Measurements from ENCODE around the gene BEND3. TPM values are rescaled to one million over a fixed set of nuclear protein-coding genes. Genes with fewer than 3 reads are reported as not detected.

Gene BEND3
- total RNA-seq, 6 donors from 2014 or later: 2.1 to 5.8 (median 3.1) TPM

DNA sequence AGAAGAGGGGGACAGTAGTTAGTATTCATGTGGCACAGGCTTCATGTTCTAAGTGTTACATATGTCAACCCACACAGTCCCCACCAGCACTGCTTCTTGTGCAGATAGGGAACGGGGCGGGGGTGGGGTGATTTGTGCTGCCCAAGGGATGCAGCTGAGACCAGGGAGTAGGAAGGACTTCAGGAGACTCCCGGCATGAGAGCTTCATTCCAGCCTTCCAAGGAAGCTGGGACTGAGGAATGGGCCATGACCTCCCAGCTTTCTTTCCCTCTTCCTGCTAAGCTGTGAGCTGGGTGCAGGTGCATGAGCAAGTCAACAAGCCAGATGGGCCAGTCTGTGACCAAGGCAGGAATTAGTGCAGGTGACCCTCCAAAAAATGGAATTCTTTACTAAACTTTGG is 9.2 kb downstream of the BEND3 start:
- WGBS, 2 donors: 95 to 96% methylated on average over 2 to 3 of the region's 3 CpGs
- H3K4me1 ChIP-seq: no peaks in the 10 kb centered on the region

DNA sequence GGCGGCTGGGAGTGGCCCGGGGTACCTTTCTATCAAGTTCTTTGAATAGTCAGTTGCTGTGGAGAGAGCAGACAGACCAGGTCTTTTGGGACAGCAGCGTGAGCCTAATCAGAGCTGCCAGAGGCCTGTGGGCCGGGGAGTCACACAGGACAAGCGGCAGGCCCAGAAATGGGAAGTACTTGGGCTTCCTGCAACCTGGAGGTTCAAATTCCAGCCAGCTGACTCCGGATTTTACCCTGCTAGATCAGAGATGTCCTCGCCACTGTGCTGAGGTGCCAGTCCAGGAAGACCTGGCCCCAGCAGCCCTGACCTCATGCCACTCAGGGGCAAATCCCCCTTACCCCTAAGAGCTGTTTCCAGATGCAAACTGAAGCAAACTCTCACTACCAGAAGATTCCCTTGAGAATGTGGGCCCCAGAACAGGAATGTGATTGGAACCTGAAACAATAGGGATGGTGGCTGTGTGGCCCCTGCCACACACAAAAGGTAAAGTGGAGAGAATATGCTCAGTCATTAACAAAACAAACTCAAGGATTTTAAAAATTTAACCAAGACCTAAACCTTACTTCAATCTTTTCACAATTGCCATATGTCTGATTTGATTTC is 9.7 kb downstream of the BEND3 start:
- Histone ChIP-seq H3K27ac (no peak overlapping the region), H3K4me1 (no peaks in the 10 kb centered on the region), H3K27me3 (no peaks in the 10 kb centered on the region), H3K36me3 (no peaks in the 10 kb centered on the region), H3K4me3 (no peak overlapping the region), H3K9me3 (no peaks in the 10 kb centered on the region)
- no peak for DNase-seq
- WGBS, 2 donors: 75 to 87% methylated on average over 7 of the region's 7 CpGs
- ATAC-seq (ENCODE audit: low FRiP score in 2 of 2): no peak
- TF ChIP-seq POLR2A (IDR thresholded peaks at IDR 0.05) (no peak), EP300 (IDR thresholded peaks at IDR 0.05) (no peak), CTCF (IDR thresholded peaks at IDR 0.05) (no peak), POLR2AphosphoS5 (IDR thresholded peaks at IDR 0.05) (no peak)

More for the DNA sequence above, 9.2 kb downstream of the BEND3 start:
- no peak for TF ChIP-seq CTCF (IDR thresholded peaks at IDR 0.05)
- TF ChIP-seq POLR2A (IDR thresholded peaks at IDR 0.05): no peak
- no peak for TF ChIP-seq POLR2AphosphoS5 (IDR thresholded peaks at IDR 0.05)
- TF ChIP-seq EP300 (IDR thresholded peaks at IDR 0.05): no peak
- H3K4me3 ChIP-seq: no peak overlapping the region
- no peaks in the 10 kb centered on the region for H3K27me3 ChIP-seq
- DNase-seq: no peak
- H3K9me3 ChIP-seq: no peaks in the 10 kb centered on the region
- no peak overlapping the region for H3K27ac ChIP-seq
- H3K36me3 ChIP-seq: no peaks in the 10 kb centered on the region
- no peak for ATAC-seq (ENCODE audit: low FRiP score in 2 of 2)

DNA sequence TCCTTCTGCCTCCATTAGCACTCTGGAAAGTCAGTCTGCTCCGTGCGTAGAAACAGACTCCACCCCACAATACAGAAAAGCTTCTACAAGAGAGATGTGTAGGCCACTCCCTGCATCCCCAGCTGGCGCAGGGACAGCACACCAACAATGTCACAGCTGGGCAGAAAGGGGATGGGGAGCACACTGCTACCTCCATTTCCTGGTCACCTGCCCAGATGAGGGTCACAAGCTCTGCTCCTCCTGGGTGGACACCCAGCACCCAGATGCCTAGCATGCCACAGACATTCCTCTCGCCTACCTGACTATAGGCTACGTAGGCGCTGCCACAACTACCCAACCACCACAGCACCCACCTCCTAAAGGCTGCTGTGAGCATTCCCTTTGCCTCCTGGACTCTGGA is 12.2 kb downstream of the BEND3 start:
- no peak overlapping the region for H3K4me3 ChIP-seq
- no peak for TF ChIP-seq POLR2AphosphoS5 (IDR thresholded peaks at IDR 0.05)
- TF ChIP-seq CTCF (IDR thresholded peaks at IDR 0.05): no peak
- TF ChIP-seq POLR2A (IDR thresholded peaks at IDR 0.05): no peak
- no peak for TF ChIP-seq EP300 (IDR thresholded peaks at IDR 0.05)
- WGBS, 2 donors: 89 to 94% methylated on average over 4 to 6 of the region's 6 CpGs
- H3K9me3 ChIP-seq: no peaks in the 10 kb centered on the region
- no peak for DNase-seq
- no peak overlapping the region for H3K27ac ChIP-seq
- H3K4me1 ChIP-seq: no peaks in the 10 kb centered on the region
- peaks cover 0 to 3% (median 0%) of the 10 kb centered on the region in 4 donors for H3K36me3 ChIP-seq
- no peaks in the 10 kb centered on the region for H3K27me3 ChIP-seq
- ATAC-seq (ENCODE audit: low FRiP score in 2 of 2): no peak

- H3K4me1 ChIP-seq: no peaks in the 10 kb centered on the region
- H3K27ac ChIP-seq: no peak overlapping the region
- no peaks in the 10 kb centered on the region for H3K9me3 ChIP-seq
- no peak overlapping the region for H3K4me3 ChIP-seq
- DNase-seq: no peak
- peaks cover 0 to 4% (median 0%) of the 10 kb centered on the region in 4 donors for H3K36me3 ChIP-seq
- no peaks in the 10 kb centered on the region for H3K27me3 ChIP-seq
- ATAC-seq (ENCODE audit: low FRiP score in 2 of 2): no peak
- 88 to 95% methylated on average over 4 to 6 of the region's 7 CpGs for WGBS, 2 donors
- TF ChIP-seq EP300 (IDR thresholded peaks at IDR 0.05) (no peak), POLR2A (IDR thresholded peaks at IDR 0.05) (no peak), POLR2AphosphoS5 (IDR thresholded peaks at IDR 0.05) (no peak), CTCF (IDR thresholded peaks at IDR 0.05) (no peak)
These were observed 12.9 kb downstream of the BEND3 start for GRCh38 chr6:107102414-107102805.

Data from upper lobe of left lung (tissue), 6 donors.